ENCODE results near the gene METTL4. TPM values are rescaled to one million over a fixed set of nuclear protein-coding genes. Genes with fewer than 3 reads are reported as not detected.

METTL4 gene
- total and polyA plus RNA-seq, 8 donors, result 1.9 to 6.3 (median 2.9) TPM

GRCh38 chr18:2568129-2568528, 3.2 kb downstream of the METTL4 start:
- intact Hi-C loops (cut with DNase I), result no loop called here
- peaks cover 4 to 9% (median 5%) of the 10 kb centered on the region in 3 donors for H3K4me1 ChIP-seq
- TF ChIP-seq CTCF (IDR thresholded peaks at IDR 0.05), result no peak
- peaks cover 0 to 8% (median 0%) of the 10 kb centered on the region in 3 donors for H3K36me3 ChIP-seq
- no peak for ATAC-seq
- no peak for DNase-seq
- FAIRE-seq, result no peak
- WGBS, 2 donors, result 77 to 80% methylated on average over 6 of the region's 6 CpGs
- H3K9me3 ChIP-seq, result no peaks in the 10 kb centered on the region
- no peaks in the 10 kb centered on the region for H3K27me3 ChIP-seq
- H3K27ac ChIP-seq, result no peak overlapping the region
- H3K4me3 ChIP-seq, result no peak overlapping the region

- Histone ChIP-seq H3K27me3 (no peaks in the 10 kb centered on the region), H3K9me3 (no peaks in the 10 kb centered on the region), H3K36me3 (peaks cover 0 to 8% (median 0%) of the 10 kb centered on the region in 3 donors), H3K4me1 (no peaks in the 10 kb centered on the region), H3K4me3 (no peak overlapping the region), H3K27ac (no peak overlapping the region)
- FAIRE-seq, result no peak
- WGBS, 2 donors, result 98 to 100% methylated on average over 1 of the region's 1 CpG
- no peak for DNase-seq
- ATAC-seq, result no peak
- no peak for TF ChIP-seq CTCF (IDR thresholded peaks at IDR 0.05)
- intact Hi-C loops (cut with DNase I), result no loop called here
Observed at GRCh38 chr18:2564373-2564772, 6.9 kb downstream of the METTL4 start.

GRCh38 chr18:2559249-2559648, 12.1 kb downstream of the METTL4 start:
- no peak for TF ChIP-seq CTCF (IDR thresholded peaks at IDR 0.05)
- no peaks in the 10 kb centered on the region for H3K9me3 ChIP-seq
- intact Hi-C loops (cut with DNase I), result no loop called here
- no peak overlapping the region for H3K4me3 ChIP-seq
- DNase-seq (no peak), ATAC-seq (no peak), FAIRE-seq (no peak)
- no peak overlapping the region for H3K27ac ChIP-seq
- H3K4me1 ChIP-seq, result no peaks in the 10 kb centered on the region
- no peaks in the 10 kb centered on the region for H3K36me3 ChIP-seq
- H3K27me3 ChIP-seq, result no peaks in the 10 kb centered on the region
- 87 to 97% methylated on average over 1 of the region's 1 CpG for WGBS, 2 donors

DNA sequence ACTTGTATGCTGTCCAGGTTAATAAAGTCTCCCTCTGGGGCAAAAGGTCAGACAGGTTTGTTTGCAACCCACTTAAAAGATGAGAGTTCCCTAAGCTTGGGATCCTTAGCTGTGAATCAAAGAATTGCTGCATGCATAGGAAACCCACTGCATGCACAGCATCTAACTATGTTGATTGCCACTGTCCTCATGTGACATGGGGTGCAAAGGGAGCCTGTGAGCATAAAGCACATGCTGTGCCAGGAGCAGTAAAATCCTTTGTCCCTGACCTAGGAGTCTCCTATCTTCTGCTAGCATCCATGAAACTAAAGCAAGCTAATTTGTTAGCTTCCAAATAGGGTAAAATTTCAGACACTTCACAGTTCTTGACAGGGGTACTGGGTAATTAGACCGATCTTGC, 13.8 kb downstream of the METTL4 start:
- no peak overlapping the region for H3K4me3 ChIP-seq
- intact Hi-C loops (cut with DNase I), result no loop called here
- H3K27ac ChIP-seq, result no peak overlapping the region
- no peaks in the 10 kb centered on the region for H3K27me3 ChIP-seq
- no peak for FAIRE-seq
- ATAC-seq, result no peak
- no peaks in the 10 kb centered on the region for H3K36me3 ChIP-seq
- no peaks in the 10 kb centered on the region for H3K4me1 ChIP-seq
- TF ChIP-seq CTCF (IDR thresholded peaks at IDR 0.05), result no peak
- no peaks in the 10 kb centered on the region for H3K9me3 ChIP-seq
- no peak for DNase-seq
- 48 to 58% methylated on average over 1 of the region's 1 CpG for WGBS, 2 donors

- no peak overlapping the region for H3K27ac ChIP-seq
- 84 to 89% methylated on average over 4 of the region's 4 CpGs for WGBS, 2 donors
- H3K36me3 ChIP-seq, result peaks cover 0 to 6% (median 0%) of the 10 kb centered on the region in 3 donors
- H3K4me3 ChIP-seq, result no peak overlapping the region
- TF ChIP-seq CTCF (IDR thresholded peaks at IDR 0.05), result no peak
- H3K9me3 ChIP-seq, result no peaks in the 10 kb centered on the region
- ATAC-seq (no peak), DNase-seq (no peak), FAIRE-seq (no peak)
- intact Hi-C loops (cut with DNase I), result no loop called here
- H3K4me1 ChIP-seq, result no peaks in the 10 kb centered on the region
- no peaks in the 10 kb centered on the region for H3K27me3 ChIP-seq
Observed at GRCh38 chr18:2555895-2556294, 15.4 kb downstream of the METTL4 start.
